ENCODE measurements around the gene TMED10. TPM values are rescaled to one million over a fixed set of nuclear protein-coding genes. Genes with fewer than 3 reads are reported as not detected.

The TMED10 gene
- total RNA-seq, 2 donors from 2014 or later: 150 to 243 TPM

DNA sequence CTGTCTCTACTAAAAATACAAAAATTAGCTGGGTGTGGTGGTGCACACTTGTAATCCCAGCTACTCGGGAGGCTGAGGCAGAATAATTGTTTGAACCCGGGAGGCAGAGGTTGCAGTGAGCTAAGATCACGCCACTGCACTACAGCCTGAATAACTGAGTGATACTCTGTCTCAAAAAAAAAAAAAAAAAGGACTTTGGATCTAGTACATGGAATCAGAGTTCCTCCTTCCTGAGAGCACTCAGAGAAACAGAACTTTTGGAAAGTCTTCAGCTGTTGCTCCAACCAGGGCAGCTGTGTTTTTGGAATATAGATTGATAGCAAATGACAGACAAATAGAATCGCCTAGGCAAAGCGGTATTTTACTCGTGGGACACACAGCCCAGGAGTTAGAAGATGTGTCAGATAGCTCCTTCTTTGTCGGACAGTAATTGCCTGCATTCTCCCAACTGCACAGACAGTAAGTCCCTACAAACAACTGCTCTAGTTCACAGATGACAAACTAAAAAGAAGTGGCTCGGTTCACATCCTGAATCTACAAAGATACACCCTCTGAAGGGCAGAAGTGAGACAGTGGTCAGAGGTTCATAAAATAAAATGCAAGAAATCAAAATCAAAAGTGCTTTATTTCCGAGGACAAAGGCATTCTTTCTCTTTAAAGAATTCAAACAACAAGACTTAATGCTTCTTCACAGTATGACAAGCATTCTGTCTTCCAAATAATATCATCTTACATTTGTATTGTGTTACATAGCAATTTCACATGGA lies 32.5 kb downstream of the TMED10 start:
- intact Hi-C loops (cut with DNase I): no loop called here
- peak overlapping the region; percentile 21 to 94 (median 39) for H3K27ac ChIP-seq
- H3K4me1 ChIP-seq: peaks cover 69% of the 10 kb centered on the region
- H3K36me3 ChIP-seq (replicated peaks in 1 of 2; ENCODE audit: insufficient read depth in 1 of 2, low read depth in 2 of 2): no peaks in the 10 kb centered on the region
- H3K27me3 ChIP-seq: no peaks in the 10 kb centered on the region
- 65 to 71% methylated on average over 9 of the region's 9 CpGs for WGBS, 2 donors
- TF ChIP-seq, protein P1, sequence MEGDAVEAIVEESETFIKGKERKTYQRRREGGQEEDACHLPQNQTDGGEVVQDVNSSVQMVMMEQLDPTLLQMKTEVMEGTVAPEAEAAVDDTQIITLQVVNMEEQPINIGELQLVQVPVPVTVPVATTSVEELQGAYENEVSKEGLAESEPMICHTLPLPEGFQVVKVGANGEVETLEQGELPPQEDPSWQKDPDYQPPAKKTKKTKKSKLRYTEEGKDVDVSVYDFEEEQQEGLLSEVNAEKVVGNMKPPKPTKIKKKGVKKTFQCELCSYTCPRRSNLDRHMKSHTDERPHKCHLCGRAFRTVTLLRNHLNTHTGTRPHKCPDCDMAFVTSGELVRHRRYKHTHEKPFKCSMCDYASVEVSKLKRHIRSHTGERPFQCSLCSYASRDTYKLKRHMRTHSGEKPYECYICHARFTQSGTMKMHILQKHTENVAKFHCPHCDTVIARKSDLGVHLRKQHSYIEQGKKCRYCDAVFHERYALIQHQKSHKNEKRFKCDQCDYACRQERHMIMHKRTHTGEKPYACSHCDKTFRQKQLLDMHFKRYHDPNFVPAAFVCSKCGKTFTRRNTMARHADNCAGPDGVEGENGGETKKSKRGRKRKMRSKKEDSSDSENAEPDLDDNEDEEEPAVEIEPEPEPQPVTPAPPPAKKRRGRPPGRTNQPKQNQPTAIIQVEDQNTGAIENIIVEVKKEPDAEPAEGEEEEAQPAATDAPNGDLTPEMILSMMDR (IDR thresholded peaks at IDR 0.05): no peak
- TF ChIP-seq POLR2A (IDR thresholded peaks at IDR 0.05): no peak
- no peaks in the 10 kb centered on the region for H3K9me3 ChIP-seq
- DNase-seq (no peak), ATAC-seq (no peak)
- no peak overlapping the region for H3K4me3 ChIP-seq

DNA sequence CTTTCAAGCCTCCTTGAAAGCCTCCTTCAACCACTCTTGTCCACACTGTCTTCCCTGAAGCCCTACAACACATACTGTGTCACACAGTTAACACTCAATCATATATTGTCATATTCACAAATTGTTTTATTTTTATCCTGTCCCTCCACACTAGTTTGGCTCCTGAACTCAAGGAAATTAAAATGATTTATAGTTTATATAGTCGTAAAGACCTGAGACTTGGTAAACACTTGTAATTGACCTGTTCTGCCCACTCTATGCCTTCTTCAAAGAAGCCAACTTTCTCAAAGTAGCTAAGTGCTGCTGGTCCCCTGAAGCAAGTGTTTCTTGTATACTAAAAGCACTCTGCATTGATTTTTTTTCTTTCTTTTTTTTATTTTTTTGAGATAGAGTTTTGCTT lies 33.9 kb downstream of the TMED10 start:
- ATAC-seq (no peak), DNase-seq (no peak)
- peaks cover 69% of the 10 kb centered on the region for H3K4me1 ChIP-seq
- H3K27me3 ChIP-seq: no peaks in the 10 kb centered on the region
- H3K4me3 ChIP-seq: no peak overlapping the region
- WGBS, 2 donors: 0 to 14% methylated on average over 1 of the region's 1 CpG
- TF ChIP-seq, protein P1 (IDR thresholded peaks at IDR 0.05): no peak
- no peak for TF ChIP-seq POLR2A (IDR thresholded peaks at IDR 0.05)
- intact Hi-C loops (cut with DNase I): no loop called here
- H3K36me3 ChIP-seq (replicated peaks in 1 of 2; ENCODE audit: insufficient read depth in 1 of 2, low read depth in 2 of 2): no peaks in the 10 kb centered on the region
- H3K9me3 ChIP-seq: no peaks in the 10 kb centered on the region
- peak overlapping the region in 2 of 4 donors; percentile 54 to 94 for H3K27ac ChIP-seq

DNA sequence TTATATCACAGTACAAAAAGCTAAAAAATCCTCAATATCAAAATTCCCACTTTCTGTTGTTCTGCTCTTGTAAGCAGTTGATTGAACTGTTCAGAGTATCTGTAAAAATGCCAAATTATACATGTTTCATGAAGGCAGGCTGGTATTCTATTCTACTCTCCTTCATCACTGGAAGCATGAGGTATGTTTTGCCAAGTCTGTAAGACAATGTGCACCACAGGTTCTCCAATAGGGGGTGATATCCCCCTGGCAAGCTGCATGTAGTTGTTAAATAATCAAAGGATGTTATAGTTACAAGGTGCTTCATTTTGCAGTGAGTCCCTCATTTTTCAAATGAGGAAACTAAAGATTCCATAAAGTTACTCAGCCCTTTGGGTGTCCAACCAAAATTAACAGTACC lies 34.4 kb downstream of the TMED10 start:
- peak in 2 of 4 donors; percentile 30 to 34 for DNase-seq
- no peaks in the 10 kb centered on the region for H3K27me3 ChIP-seq
- no peak for ATAC-seq
- intact Hi-C loops (cut with DNase I): no loop called here
- no peaks in the 10 kb centered on the region for H3K36me3 ChIP-seq (replicated peaks in 1 of 2; ENCODE audit: insufficient read depth in 1 of 2, low read depth in 2 of 2)
- no peak overlapping the region for H3K4me3 ChIP-seq
- TF ChIP-seq POLR2A (IDR thresholded peaks at IDR 0.05): no peak
- TF ChIP-seq, protein P1 (IDR thresholded peaks at IDR 0.05): peak in 5 of 7 experiments; percentile 32 to 50 (median 43)
- H3K9me3 ChIP-seq: no peaks in the 10 kb centered on the region
- H3K27ac ChIP-seq: peak overlapping the region in 2 of 4 donors; percentile 54 to 94
- peaks cover 64% of the 10 kb centered on the region for H3K4me1 ChIP-seq

DNA sequence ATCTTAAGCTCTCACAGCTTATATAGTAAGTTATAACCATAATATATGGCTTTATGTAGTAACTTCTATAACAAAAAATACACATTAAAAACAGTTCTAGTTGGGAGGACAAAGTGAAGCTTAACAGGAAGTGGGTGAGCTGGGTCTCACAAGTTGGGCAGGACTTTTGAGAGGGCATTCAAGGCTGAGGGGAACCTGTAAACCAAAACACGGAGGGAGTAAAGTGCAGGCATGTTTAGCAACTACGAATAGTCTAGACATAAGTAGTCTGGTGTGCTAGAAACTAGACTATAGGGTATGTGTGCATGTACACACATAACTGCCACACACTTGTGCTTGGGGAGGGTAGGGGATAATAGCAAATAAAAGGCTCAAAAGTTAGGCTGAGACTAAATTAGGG lies 35.4 kb downstream of the TMED10 start:
- Histone ChIP-seq H3K36me3 (replicated peaks in 1 of 2; ENCODE audit: insufficient read depth in 1 of 2, low read depth in 2 of 2) (no peaks in the 10 kb centered on the region), H3K9me3 (no peaks in the 10 kb centered on the region), H3K4me1 (peaks cover 55% of the 10 kb centered on the region), H3K4me3 (no peak overlapping the region), H3K27me3 (no peaks in the 10 kb centered on the region), H3K27ac (peak overlapping the region in 2 of 4 donors; percentile 18 to 69)
- 46 to 62% methylated on average over 2 of the region's 2 CpGs for WGBS, 2 donors
- TF ChIP-seq, protein P1 (IDR thresholded peaks at IDR 0.05): no peak
- TF ChIP-seq POLR2A (IDR thresholded peaks at IDR 0.05): no peak
- ATAC-seq (no peak), DNase-seq (no peak)
- intact Hi-C loops (cut with DNase I): no loop called here

DNA sequence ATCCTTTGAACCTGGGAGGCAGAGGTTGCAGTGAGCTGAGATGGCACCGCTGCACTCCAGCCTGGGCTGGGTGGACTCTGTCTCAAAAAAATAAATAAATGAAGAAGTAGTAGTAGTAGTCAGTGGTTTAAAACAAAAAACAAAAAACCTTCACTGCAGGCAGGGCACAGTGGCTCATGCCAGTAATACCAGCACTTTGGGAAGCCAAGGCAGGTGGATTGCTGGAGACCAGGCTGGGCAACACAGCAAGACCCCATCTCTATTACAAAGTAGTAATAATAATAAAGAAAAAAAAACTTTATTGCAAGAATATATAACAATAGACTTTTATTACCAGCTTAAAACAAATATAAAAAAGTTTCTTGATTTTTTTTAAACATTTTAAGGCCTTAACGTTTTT lies 35.8 kb downstream of the TMED10 start:
- peaks cover 52% of the 10 kb centered on the region for H3K4me1 ChIP-seq
- H3K9me3 ChIP-seq: no peaks in the 10 kb centered on the region
- ATAC-seq (no peak), DNase-seq (no peak)
- H3K27me3 ChIP-seq: no peaks in the 10 kb centered on the region
- H3K4me3 ChIP-seq: no peak overlapping the region
- intact Hi-C loops (cut with DNase I): no loop called here
- TF ChIP-seq, protein P1 (IDR thresholded peaks at IDR 0.05): no peak
- no peak for TF ChIP-seq POLR2A (IDR thresholded peaks at IDR 0.05)
- H3K36me3 ChIP-seq (replicated peaks in 1 of 2; ENCODE audit: insufficient read depth in 1 of 2, low read depth in 2 of 2): no peaks in the 10 kb centered on the region
- 73 to 75% methylated on average over 2 of the region's 2 CpGs for WGBS, 2 donors
- H3K27ac ChIP-seq: peak overlapping the region in 3 of 4 donors; percentile 11 to 69 (median 18)
